Keratinocyte (primary cell): ENCODE measurements around the gene TBCD. TPM values are rescaled to one million over a fixed set of nuclear protein-coding genes. Genes with fewer than 3 reads are reported as not detected.

Source experiments
- DNase-seq: peaks from one replicate; pipeline ENCODE4 v3.0.0-alpha.2; 2011; ENCODE audit warnings: low read depth, missing footprints, low spot score
- FAIRE-seq: peaks from 2 replicates; lab custom pipeline; 2011; peaks lifted over from hg19 to GRCh38; lab: Jason Lieb, UNC
- H2AFZ ChIP-seq: 2 replicates; pipeline ENCODE4 v1.6.0; 2012; ENCODE audit warnings: low read length, control low read depth, inconsistent platforms; ENCODE audit not compliant: control insufficient read depth
- H3K27ac ChIP-seq: 2 replicates; pipeline ENCODE4 v1.5.1; 2011; ENCODE audit warnings: low read length; ENCODE audit not compliant: control insufficient read depth, insufficient read depth
- H3K27me3 ChIP-seq: 3 replicates; pipeline ENCODE4 v1.6.0; 2011; ENCODE audit warnings: low read length; ENCODE audit not compliant: control insufficient read depth, insufficient read depth; ENCODE audit errors: extremely low read depth
- H3K36me3 ChIP-seq, 2 experiments: 2 replicates in 1 of 2; 3 replicates in 1 of 2; pipeline ENCODE4 v1.5.1; 2011; ENCODE audit warnings: low read length in 2 of 2, mild to moderate bottlenecking in 1 of 2; ENCODE audit not compliant: control insufficient read depth in 2 of 2, insufficient read depth in 2 of 2; ENCODE audit errors: extremely low read depth in 1 of 2
- H3K4me1 ChIP-seq: 3 replicates; pipeline ENCODE4 v1.5.1; 2011; ENCODE audit warnings: low read length; ENCODE audit not compliant: control insufficient read depth, insufficient read depth; ENCODE audit errors: extremely low read depth
- H3K4me2 ChIP-seq: 3 replicates; pipeline ENCODE4 v1.6.0; 2011; ENCODE audit warnings: low read depth, low read length; ENCODE audit not compliant: control insufficient read depth, insufficient read depth; ENCODE audit errors: extremely low read depth
- H3K4me3 ChIP-seq, 3 experiments: fragments of 200-600 bp in 1 of 3; sonication (generic) in 1 of 3; 2 replicates in 2 of 3; 3 replicates in 1 of 3; pipeline ENCODE4 v1.5.1; 2011 to 2016; ENCODE audit warnings: low read length in 3 of 3, mild to moderate bottlenecking in 3 of 3, control low read depth in 2 of 3, inconsistent platforms in 1 of 3, low read depth in 1 of 3, mixed read lengths in 1 of 3, mixed run types in 1 of 3, moderate library complexity in 1 of 3; ENCODE audit not compliant: control insufficient read depth in 2 of 3, insufficient read depth in 2 of 3; ENCODE audit errors: extremely low read depth in 1 of 3
- H3K79me2 ChIP-seq: 2 replicates; pipeline ENCODE4 v1.6.0; 2012; ENCODE audit warnings: low read length; ENCODE audit not compliant: control insufficient read depth, insufficient read depth
- H3K9ac ChIP-seq: 3 replicates; pipeline ENCODE4 v1.6.0; 2011; ENCODE audit warnings: low read length; ENCODE audit not compliant: control insufficient read depth, insufficient read depth; ENCODE audit errors: extremely low read depth
- H3K9me1 ChIP-seq: 3 replicates; pipeline ENCODE4 v1.6.0; 2011; ENCODE audit warnings: low read length; ENCODE audit not compliant: control insufficient read depth, insufficient read depth; ENCODE audit errors: extremely low read depth
- H3K9me3 ChIP-seq: 2 replicates; pipeline ENCODE4 v1.5.1; 2012; ENCODE audit warnings: low read depth, low read length; ENCODE audit not compliant: control insufficient read depth
- H4K20me1 ChIP-seq: 3 replicates; pipeline ENCODE4 v1.6.0; 2011; ENCODE audit warnings: low read length; ENCODE audit not compliant: control insufficient read depth, insufficient read depth; ENCODE audit errors: extremely low read depth
- EZH2 ChIP-seq: IDR thresholded peaks from one replicate; pipeline ENCODE4 v1.6.1; 2012; ENCODE audit warnings: inconsistent platforms, mild to moderate bottlenecking, low read length, moderate library complexity
- dilution Hi-C: fragments of 300-500 bp; cut with MboI; formaldehyde crosslinking; loops from one replicate; pipeline ENCODE4 v1.7.0; 2020; ENCODE audit warnings: low sequenced_read_pairs; ENCODE audit not compliant: extremely low pct_ligation_motif_present
- polyA plus RNA-seq, 5 experiments: library from polyadenylated mRNA; depleted of rRNA in 3 of 5; stranded (reverse) in 3 of 5; stranded (forward) in 1 of 5; unstranded in 1 of 5; fragments of >200 nt; gene quantifications; 1 replicate in 1 of 5; 2 replicates in 3 of 5; 3 replicates in 1 of 5; pipeline versions ENCODE4 v1.2.1 to v1.2.3, GENCODE V29; 2011 to 2012; ENCODE audit warnings: missing spikeins in 2 of 5, low read depth in 1 of 5, low replicate concordance in 1 of 5
- TF ChIP-seq, protein P1 (sequence below), 3 experiments: IDR thresholded peaks in 1 of 3; conservative IDR thresholded peaks in 1 of 3; optimal IDR thresholded peaks in 1 of 3; 2 replicates in 2 of 3; 3 replicates in 1 of 3; pipeline versions ENCODE3 to v1.5.1; 2011; ENCODE audit warnings: low read length in 3 of 3, mild to moderate bottlenecking in 3 of 3, moderate library complexity in 2 of 3, control low read depth in 1 of 3, inconsistent platforms in 1 of 3; ENCODE audit not compliant: insufficient read depth in 2 of 3; ENCODE audit errors: extremely low read depth in 1 of 3

Gene TBCD
- polyA plus RNA-seq, 1 donor (not counting 4 experiments of a cell fraction or from before 2014, with no cell fraction given) = 36.2 TPM

DNA sequence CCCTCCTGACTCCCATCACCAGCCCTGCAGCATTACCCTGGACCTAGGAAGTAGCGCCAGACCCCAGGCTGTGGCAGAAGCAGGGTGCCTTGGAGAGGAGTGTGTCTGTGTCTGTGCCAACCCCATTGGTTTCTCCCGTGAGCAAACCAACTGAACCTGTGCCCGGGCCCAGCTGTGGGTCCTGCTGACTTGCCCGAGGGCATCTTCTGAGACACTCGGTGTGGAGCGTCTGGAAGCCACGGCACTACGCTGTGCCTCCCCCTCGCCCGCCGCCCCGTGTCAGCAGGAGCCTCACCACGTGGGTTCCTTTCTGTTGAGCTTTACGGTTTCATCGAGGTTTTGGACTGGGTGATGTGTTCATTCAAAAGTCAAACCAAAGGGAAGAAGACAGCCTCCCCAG lies 60.2 kb downstream of the TBCD start:
- no peak overlapping the region for H2AFZ ChIP-seq
- DNase-seq (no peak), FAIRE-seq (no peak)
- no peaks in the 10 kb centered on the region for H3K4me1 ChIP-seq
- H4K20me1 ChIP-seq = no peaks in the 10 kb centered on the region
- no peak overlapping the region for H3K4me2 ChIP-seq
- H3K9ac ChIP-seq = no peak overlapping the region
- peaks cover 12 to 30% of the 10 kb centered on the region in 2 experiments for H3K36me3 ChIP-seq
- H3K27me3 ChIP-seq = no peaks in the 10 kb centered on the region
- no peak for TF ChIP-seq EZH2
- TF ChIP-seq, protein P1, sequence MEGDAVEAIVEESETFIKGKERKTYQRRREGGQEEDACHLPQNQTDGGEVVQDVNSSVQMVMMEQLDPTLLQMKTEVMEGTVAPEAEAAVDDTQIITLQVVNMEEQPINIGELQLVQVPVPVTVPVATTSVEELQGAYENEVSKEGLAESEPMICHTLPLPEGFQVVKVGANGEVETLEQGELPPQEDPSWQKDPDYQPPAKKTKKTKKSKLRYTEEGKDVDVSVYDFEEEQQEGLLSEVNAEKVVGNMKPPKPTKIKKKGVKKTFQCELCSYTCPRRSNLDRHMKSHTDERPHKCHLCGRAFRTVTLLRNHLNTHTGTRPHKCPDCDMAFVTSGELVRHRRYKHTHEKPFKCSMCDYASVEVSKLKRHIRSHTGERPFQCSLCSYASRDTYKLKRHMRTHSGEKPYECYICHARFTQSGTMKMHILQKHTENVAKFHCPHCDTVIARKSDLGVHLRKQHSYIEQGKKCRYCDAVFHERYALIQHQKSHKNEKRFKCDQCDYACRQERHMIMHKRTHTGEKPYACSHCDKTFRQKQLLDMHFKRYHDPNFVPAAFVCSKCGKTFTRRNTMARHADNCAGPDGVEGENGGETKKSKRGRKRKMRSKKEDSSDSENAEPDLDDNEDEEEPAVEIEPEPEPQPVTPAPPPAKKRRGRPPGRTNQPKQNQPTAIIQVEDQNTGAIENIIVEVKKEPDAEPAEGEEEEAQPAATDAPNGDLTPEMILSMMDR (optimal IDR thresholded peaks at IDR 0.05 in 1 of 3, IDR thresholded peaks at IDR 0.05 in 1 of 3, conservative IDR thresholded peaks at IDR 0.05 in 1 of 3; ENCODE audit: extremely low read depth in 1 of 3, insufficient read depth in 2 of 3, low read length in 3 of 3) = no peak
- no peak overlapping the region for H3K4me3 ChIP-seq
- H3K27ac ChIP-seq = no peak overlapping the region
- H3K9me1 ChIP-seq = no peaks in the 10 kb centered on the region
- dilution Hi-C loops = no loop called here
- no peaks in the 10 kb centered on the region for H3K9me3 ChIP-seq
- no peaks in the 10 kb centered on the region for H3K79me2 ChIP-seq

DNA sequence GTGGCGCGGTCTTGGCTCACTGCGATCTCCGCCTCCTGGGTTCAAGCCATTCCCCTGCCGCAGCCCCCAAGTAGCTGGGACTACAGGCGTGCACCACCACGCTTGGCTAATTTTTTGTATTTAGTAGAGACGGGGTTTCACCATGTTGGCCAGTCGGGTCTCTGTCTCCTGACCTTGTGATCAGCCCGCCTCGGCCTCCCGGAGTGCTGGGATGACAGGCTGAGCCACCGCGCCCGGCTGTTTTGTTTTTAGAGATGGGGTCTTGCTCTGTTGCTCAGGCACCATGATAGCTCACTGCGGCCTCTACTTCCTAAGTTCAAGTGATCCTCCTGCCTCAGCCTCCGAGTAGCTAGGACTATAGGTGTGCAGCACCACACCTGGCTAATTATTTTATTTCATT lies 60.7 kb downstream of the TBCD start:
- no peaks in the 10 kb centered on the region for H3K9me3 ChIP-seq
- no peaks in the 10 kb centered on the region for H4K20me1 ChIP-seq
- H3K27me3 ChIP-seq = no peaks in the 10 kb centered on the region
- no peak overlapping the region for H3K27ac ChIP-seq
- no peak for DNase-seq
- no peak overlapping the region for H3K9ac ChIP-seq
- dilution Hi-C loops = no loop called here
- no peak for FAIRE-seq
- H3K4me2 ChIP-seq = no peak overlapping the region
- TF ChIP-seq, protein P1 (optimal IDR thresholded peaks at IDR 0.05 in 1 of 3, IDR thresholded peaks at IDR 0.05 in 1 of 3, conservative IDR thresholded peaks at IDR 0.05 in 1 of 3; ENCODE audit: extremely low read depth in 1 of 3, insufficient read depth in 2 of 3, low read length in 3 of 3) = no peak
- TF ChIP-seq EZH2 = no peak
- H2AFZ ChIP-seq = no peak overlapping the region
- no peaks in the 10 kb centered on the region for H3K9me1 ChIP-seq
- no peaks in the 10 kb centered on the region for H3K79me2 ChIP-seq
- H3K36me3 ChIP-seq = peaks cover 12 to 30% of the 10 kb centered on the region in 2 experiments
- no peak overlapping the region for H3K4me3 ChIP-seq
- H3K4me1 ChIP-seq = no peaks in the 10 kb centered on the region
